ENCODE measurements around the gene SLC41A3. TPM values are rescaled to one million over a fixed set of nuclear protein-coding genes. Genes with fewer than 3 reads are reported as not detected.

SLC41A3 gene
- total RNA-seq, 2 experiments from 2014 or later, result 23.1 to 26.6 TPM

GRCh38 chr3:126018545-126018944 is 65.4 kb downstream of the SLC41A3 start:
- POLR2A ChIA-PET, result no interaction called here
- Mint-ChIP-seq H3K9me3 (ENCODE audit: low read depth) (no peaks in the 10 kb centered on the region), H3K27ac (no peak overlapping the region), H3K4me1 (no peaks in the 10 kb centered on the region), H3K36me3 (ENCODE audit: low read depth) (peaks cover 11% of the 10 kb centered on the region), H3K27me3 (no peaks in the 10 kb centered on the region), H3K4me3 (no peak overlapping the region)
- CTCF ChIA-PET, result interaction anchor here (0.6 kb wide), 1 partner anchor 24 kb away, joined by 4 read pairs; no protein-coding TSS in a partner anchor
- intact Hi-C loops (cut with DNase I, micrococcal nuclease), result no loop called here
- ATAC-seq (no peak), DNase-seq (no peak)

- ATAC-seq (no peak), DNase-seq (no peak)
- Mint-ChIP-seq H3K9me3 (ENCODE audit: low read depth) (no peaks in the 10 kb centered on the region), H3K4me3 (no peak overlapping the region), H3K27ac (no peak overlapping the region), H3K36me3 (ENCODE audit: low read depth) (peaks cover 21% of the 10 kb centered on the region), H3K27me3 (no peaks in the 10 kb centered on the region), H3K4me1 (no peaks in the 10 kb centered on the region)
- intact Hi-C loops (cut with DNase I, micrococcal nuclease), result no loop called here
- CTCF ChIA-PET, result no interaction called here
- POLR2A ChIA-PET, result no interaction called here
Observed at GRCh38 chr3:126017362-126017761, 66.6 kb downstream of the SLC41A3 start.

GRCh38 chr3:126016616-126017015 is 67.3 kb downstream of the SLC41A3 start:
- ATAC-seq (no peak), DNase-seq (no peak)
- no peak overlapping the region for H3K27ac Mint-ChIP-seq
- H3K9me3 Mint-ChIP-seq (ENCODE audit: low read depth), result no peaks in the 10 kb centered on the region
- peaks cover 29% of the 10 kb centered on the region for H3K36me3 Mint-ChIP-seq (ENCODE audit: low read depth)
- no peaks in the 10 kb centered on the region for H3K4me1 Mint-ChIP-seq
- CTCF ChIA-PET, result no interaction called here
- no peaks in the 10 kb centered on the region for H3K27me3 Mint-ChIP-seq
- no peak overlapping the region for H3K4me3 Mint-ChIP-seq
- intact Hi-C loops (cut with DNase I, micrococcal nuclease), result no loop called here
- POLR2A ChIA-PET, result no interaction called here

GRCh38 chr3:126015075-126015474 is 68.8 kb downstream of the SLC41A3 start:
- intact Hi-C loops (cut with DNase I, micrococcal nuclease), result no loop called here
- no peaks in the 10 kb centered on the region for H3K27me3 Mint-ChIP-seq
- peaks cover 38% of the 10 kb centered on the region for H3K36me3 Mint-ChIP-seq (ENCODE audit: low read depth)
- no peak overlapping the region for H3K27ac Mint-ChIP-seq
- ChIA-PET POLR2A (no interaction called here), CTCF (no interaction called here)
- H3K9me3 Mint-ChIP-seq (ENCODE audit: low read depth), result no peaks in the 10 kb centered on the region
- ATAC-seq (no peak), DNase-seq (no peak)
- no peak overlapping the region for H3K4me3 Mint-ChIP-seq
- no peaks in the 10 kb centered on the region for H3K4me1 Mint-ChIP-seq

GRCh38 chr3:126014252-126014651 is 69.7 kb downstream of the SLC41A3 start:
- Mint-ChIP-seq H3K27me3 (no peaks in the 10 kb centered on the region), H3K36me3 (ENCODE audit: low read depth) (peaks cover 38% of the 10 kb centered on the region), H3K4me1 (no peaks in the 10 kb centered on the region), H3K4me3 (no peak overlapping the region), H3K27ac (no peak overlapping the region), H3K9me3 (ENCODE audit: low read depth) (no peaks in the 10 kb centered on the region)
- ChIA-PET POLR2A (no interaction called here), CTCF (no interaction called here)
- intact Hi-C loops (cut with DNase I, micrococcal nuclease), result no loop called here
- no peak for ATAC-seq
- no peak for DNase-seq

- no peaks in the 10 kb centered on the region for H3K4me1 Mint-ChIP-seq
- H3K27ac Mint-ChIP-seq, result no peak overlapping the region
- intact Hi-C loops (cut with DNase I, micrococcal nuclease), result no loop called here
- no peak overlapping the region for H3K4me3 Mint-ChIP-seq
- H3K9me3 Mint-ChIP-seq (ENCODE audit: low read depth), result no peaks in the 10 kb centered on the region
- ATAC-seq (no peak), DNase-seq (no peak)
- peaks cover 41% of the 10 kb centered on the region for H3K36me3 Mint-ChIP-seq (ENCODE audit: low read depth)
- CTCF ChIA-PET, result no interaction called here
- POLR2A ChIA-PET, result no interaction called here
- H3K27me3 Mint-ChIP-seq, result no peaks in the 10 kb centered on the region
Observed at GRCh38 chr3:126013751-126014156, 70.2 kb downstream of the SLC41A3 start.

GRCh38 chr3:126009181-126009580 is 74.7 kb downstream of the SLC41A3 start:
- ChIA-PET POLR2A (no interaction called here), CTCF (interaction anchor here (0.6 to 0.9 kb wide), 2 partner anchors 18 to 1808 kb away, joined by 3 read pairs; no protein-coding TSS in a partner anchor)
- H3K4me3 Mint-ChIP-seq, result no peak overlapping the region
- H3K27me3 Mint-ChIP-seq, result no peaks in the 10 kb centered on the region
- no peaks in the 10 kb centered on the region for H3K9me3 Mint-ChIP-seq (ENCODE audit: low read depth)
- DNase-seq (no peak), ATAC-seq (no peak)
- H3K27ac Mint-ChIP-seq, result no peak overlapping the region
- peaks cover 40% of the 10 kb centered on the region for H3K36me3 Mint-ChIP-seq (ENCODE audit: low read depth)
- no peaks in the 10 kb centered on the region for H3K4me1 Mint-ChIP-seq
- intact Hi-C loops (cut with DNase I, micrococcal nuclease), result no loop called here

GRCh38 chr3:126008219-126008618 is 75.7 kb downstream of the SLC41A3 start:
- DNase-seq (no peak), ATAC-seq (no peak)
- Mint-ChIP-seq H3K4me1 (no peaks in the 10 kb centered on the region), H3K36me3 (ENCODE audit: low read depth) (peaks cover 34% of the 10 kb centered on the region), H3K9me3 (ENCODE audit: low read depth) (no peaks in the 10 kb centered on the region), H3K27ac (no peak overlapping the region), H3K4me3 (no peak overlapping the region), H3K27me3 (no peaks in the 10 kb centered on the region)
- POLR2A ChIA-PET, result no interaction called here
- CTCF ChIA-PET, result no interaction called here
- intact Hi-C loops (cut with DNase I, micrococcal nuclease), result no loop called here

- peaks cover 12% of the 10 kb centered on the region for H3K36me3 Mint-ChIP-seq (ENCODE audit: low read depth)
- no peak overlapping the region for H3K27ac Mint-ChIP-seq
- intact Hi-C loops (cut with DNase I, micrococcal nuclease), result no loop called here
- no peaks in the 10 kb centered on the region for H3K27me3 Mint-ChIP-seq
- ATAC-seq, result no peak
- no peaks in the 10 kb centered on the region for H3K4me1 Mint-ChIP-seq
- DNase-seq, result no peak
- H3K4me3 Mint-ChIP-seq, result no peak overlapping the region
- CTCF ChIA-PET, result interaction anchor here (1.2 kb wide), 1 partner anchor 92 kb away, joined by 3 read pairs; no protein-coding TSS in a partner anchor
- POLR2A ChIA-PET, result no interaction called here
- H3K9me3 Mint-ChIP-seq (ENCODE audit: low read depth), result peaks cover 9% of the 10 kb centered on the region
Observed at GRCh38 chr3:126005951-126006350, 78.0 kb downstream of the SLC41A3 start.

- CTCF ChIA-PET, result interaction anchor here (1.2 kb wide), 1 partner anchor 12 kb away, joined by 3 read pairs; no protein-coding TSS in a partner anchor
- no peak for ATAC-seq
Observed at GRCh38 chr3:126004692-126005091, 79.2 kb downstream of the SLC41A3 start.

GRCh38 chr3:126004217-126004616 is 79.7 kb downstream of the SLC41A3 start:
- intact Hi-C loops (cut with DNase I, micrococcal nuclease), result no loop called here
- H3K27ac Mint-ChIP-seq, result no peak overlapping the region
- ATAC-seq (no peak), DNase-seq (no peak)
- ChIA-PET CTCF (interaction anchor here (0.6 to 1.2 kb wide), 2 partner anchors 12 to 146 kb away, joined by 3 read pairs; no protein-coding TSS in a partner anchor), POLR2A (no interaction called here)
- H3K4me3 Mint-ChIP-seq, result no peak overlapping the region
- peaks cover 15% of the 10 kb centered on the region for H3K9me3 Mint-ChIP-seq (ENCODE audit: low read depth)
- H3K27me3 Mint-ChIP-seq, result no peaks in the 10 kb centered on the region
- H3K36me3 Mint-ChIP-seq (ENCODE audit: low read depth), result peaks cover 9% of the 10 kb centered on the region
- H3K4me1 Mint-ChIP-seq, result no peaks in the 10 kb centered on the region

More at GRCh38 chr3:126004692-126005091, 79.2 kb downstream of the SLC41A3 start:
- H3K4me3 Mint-ChIP-seq, result no peak overlapping the region
- no peak for DNase-seq
- H3K4me1 Mint-ChIP-seq, result no peaks in the 10 kb centered on the region
- H3K36me3 Mint-ChIP-seq (ENCODE audit: low read depth), result peaks cover 9% of the 10 kb centered on the region
- intact Hi-C loops (cut with DNase I, micrococcal nuclease), result no loop called here
- peaks cover 12% of the 10 kb centered on the region for H3K9me3 Mint-ChIP-seq (ENCODE audit: low read depth)
- H3K27ac Mint-ChIP-seq, result no peak overlapping the region
- POLR2A ChIA-PET, result no interaction called here
- no peaks in the 10 kb centered on the region for H3K27me3 Mint-ChIP-seq

GRCh38 chr3:126003447-126004190 is 80.3 kb downstream of the SLC41A3 start:
- intact Hi-C loops (cut with DNase I, micrococcal nuclease), result loop anchor here (1.0 kb wide), 1 partner anchor 11 kb away; no protein-coding TSS in a partner anchor
- H3K9me3 Mint-ChIP-seq (ENCODE audit: low read depth), result peaks cover 20% of the 10 kb centered on the region
- ChIA-PET POLR2A (no interaction called here), CTCF (interaction anchor here (0.6 kb wide), 1 partner anchor 147 kb away, joined by 3 read pairs; no protein-coding TSS in a partner anchor)
- no peak overlapping the region for H3K4me3 Mint-ChIP-seq
- H3K4me1 Mint-ChIP-seq, result no peaks in the 10 kb centered on the region
- H3K36me3 Mint-ChIP-seq (ENCODE audit: low read depth), result peaks cover 5% of the 10 kb centered on the region
- no peak for DNase-seq
- H3K27ac Mint-ChIP-seq, result no peak overlapping the region
- ATAC-seq, result no peak
- H3K27me3 Mint-ChIP-seq, result no peaks in the 10 kb centered on the region

All from activated CD4-positive, alpha-beta T cell treated with anti-CD3 and anti-CD28 coated beads for 36 hours (primary cell).